Activated CD8-positive, alpha-beta memory T cell treated with anti-CD3 and anti-CD28 coated beads for 24 hours (primary cell): ENCODE data around the gene LEPROT.
"Not testable (repeated sequence)": the region's sequence is repeated elsewhere in the genome, so short reads cannot be mapped to it uniquely, and the experiment has no call there.

Experiments used
- DNase-seq: peaks from one replicate; pipeline ENCODE4 v3.0.0-alpha.2; 2020

Gene LEPROT

GRCh38 chr1:65440915-65441314 is 20.4 kb downstream of the LEPROT start:
- DNase-seq = no peak

GRCh38 chr1:65441464-65441863 is 21.0 kb downstream of the LEPROT start:
- DNase-seq = no peak

- no peak for DNase-seq
Measured at GRCh38 chr1:65442442-65442841, 22.0 kb downstream of the LEPROT start.

GRCh38 chr1:65443647-65444046 is 23.2 kb downstream of the LEPROT start:
- no peak for DNase-seq

GRCh38 chr1:65444128-65444640 is 23.7 kb downstream of the LEPROT start:
- DNase-seq = no peak

GRCh38 chr1:65445837-65446236 is 25.4 kb downstream of the LEPROT start:
- DNase-seq = no peak

- no peak for DNase-seq
Measured at GRCh38 chr1:65449214-65449823, 28.9 kb downstream of the LEPROT start.

GRCh38 chr1:65455678-65456077 is 35.2 kb downstream of the LEPROT start:
- DNase-seq = not testable (repeated sequence)

- no peak for DNase-seq
Measured at GRCh38 chr1:65456481-65456880, 36.0 kb downstream of the LEPROT start.

- no peak for DNase-seq
Measured at GRCh38 chr1:65457868-65458267, 37.4 kb downstream of the LEPROT start.

GRCh38 chr1:65458730-65459396 is 38.4 kb downstream of the LEPROT start:
- DNase-seq = no peak

- no peak for DNase-seq
Measured at GRCh38 chr1:65459397-65459768, 38.9 kb downstream of the LEPROT start.

GRCh38 chr1:65465837-65466236 is 45.4 kb downstream of the LEPROT start:
- not testable (repeated sequence) for DNase-seq

- DNase-seq = no peak
Measured at GRCh38 chr1:65467536-65467935, 47.1 kb downstream of the LEPROT start.

GRCh38 chr1:65469126-65469888 is 48.8 kb downstream of the LEPROT start:
- no peak for DNase-seq

GRCh38 chr1:65469889-65470340 is 49.4 kb downstream of the LEPROT start:
- no peak for DNase-seq

- DNase-seq = no peak
Measured at GRCh38 chr1:65470766-65471165, 50.3 kb downstream of the LEPROT start.

- no peak for DNase-seq
Measured at GRCh38 chr1:65471213-65471833, 50.9 kb downstream of the LEPROT start.

GRCh38 chr1:65471861-65472332 is 51.4 kb downstream of the LEPROT start:
- no peak for DNase-seq

GRCh38 chr1:65476327-65476726 is 55.9 kb downstream of the LEPROT start:
- no peak for DNase-seq

GRCh38 chr1:65477414-65478378 is 57.2 kb downstream of the LEPROT start:
- DNase-seq = no peak
